GM21528 (cell line): ENCODE measurements around the gene SART1.
A peak's percentile ranks its signal among the peaks of the same experiment; 100 is the strongest.
"Not testable (repeated sequence)": the region's sequence is repeated elsewhere in the genome, so short reads cannot be mapped to it uniquely, and the experiment has no call there.

Experiments
- ATAC-seq: cut with Tn5 transposase; IDR thresholded peaks from one replicate; pipeline ENCODE4 v1.9.1; 2021; ENCODE audit warnings: mild to moderate bottlenecking, moderate library complexity; ENCODE audit not compliant: unreplicated experiment, low FRiP score

SART1 gene

DNA sequence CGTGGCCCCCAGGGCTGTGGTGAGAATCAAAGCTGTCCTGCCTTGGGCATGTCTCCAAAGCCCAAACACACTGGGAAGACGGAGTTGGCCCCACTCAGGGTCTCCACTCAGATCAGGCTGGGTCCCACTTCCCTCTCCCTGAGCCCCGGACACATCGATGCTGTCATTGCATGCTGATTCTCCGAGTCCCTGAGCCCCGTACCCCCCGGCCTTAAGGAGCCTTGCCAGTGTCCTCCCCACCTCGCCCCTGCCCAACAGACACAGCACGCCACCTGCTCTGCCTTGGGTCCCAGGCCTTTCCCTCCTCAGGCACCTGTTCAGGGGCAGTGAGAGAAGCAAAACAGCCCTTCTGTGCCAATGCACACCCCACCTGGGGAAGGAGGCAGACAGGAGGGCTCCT lies 25.8 kb downstream of the SART1 start:
- ATAC-seq = no peak

DNA sequence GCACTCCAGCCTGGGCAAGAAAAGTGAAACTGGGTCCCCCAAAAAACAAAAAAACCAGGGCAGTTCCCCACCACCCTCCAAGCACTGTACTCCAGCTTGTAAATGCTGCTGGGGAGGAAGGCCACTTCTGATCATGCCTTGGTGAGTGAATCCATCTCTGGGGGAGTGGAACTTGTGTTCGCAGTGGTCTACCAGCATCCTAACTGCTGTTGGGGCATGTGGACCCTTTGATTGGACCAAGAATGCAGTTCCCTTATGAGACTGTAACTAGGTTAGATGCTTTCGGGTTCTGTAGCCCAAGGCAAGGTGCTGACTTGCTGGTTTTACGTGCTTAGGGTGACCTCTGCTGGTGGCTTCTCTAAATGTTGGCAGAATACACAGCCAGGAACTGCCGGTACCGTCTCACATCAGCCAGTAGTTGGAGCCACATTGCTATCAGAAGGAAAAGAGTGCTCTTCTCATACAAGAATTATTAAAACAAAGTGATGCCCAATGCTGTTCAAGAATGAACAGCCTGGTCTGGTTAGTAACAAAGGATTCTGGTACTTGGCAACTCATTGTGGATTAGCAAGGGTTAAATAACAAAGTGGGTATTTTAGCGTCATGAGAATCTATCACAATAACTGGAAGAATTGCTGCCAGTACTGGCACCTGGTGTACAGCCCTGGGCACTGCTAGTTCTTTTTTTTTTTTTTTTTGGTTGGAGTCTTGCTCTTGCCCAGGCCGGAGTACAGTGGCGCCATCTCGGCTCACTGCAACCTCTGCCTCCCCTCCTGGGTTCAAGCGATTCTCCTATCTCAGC lies 27.5 kb downstream of the SART1 start:
- ATAC-seq = no peak

DNA sequence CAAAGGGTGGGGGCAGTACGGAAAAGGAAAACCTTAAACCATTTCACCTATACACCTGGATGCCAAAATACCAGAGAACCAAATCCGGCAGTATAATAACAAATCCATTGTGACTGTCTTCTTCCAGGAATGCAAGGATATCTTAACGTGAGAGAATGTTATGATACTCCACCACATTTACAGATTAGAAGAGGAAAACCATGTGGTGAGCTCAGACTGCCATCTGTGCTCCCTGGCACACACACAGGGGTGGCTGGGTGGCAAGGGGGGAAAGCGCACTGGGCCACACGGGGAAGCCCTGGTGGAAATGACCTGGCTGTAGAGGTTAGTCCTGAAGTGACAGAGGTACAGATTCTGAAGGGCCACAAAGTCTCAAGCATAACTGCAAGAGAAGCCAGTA lies 30.5 kb downstream of the SART1 start:
- no peak for ATAC-seq

DNA sequence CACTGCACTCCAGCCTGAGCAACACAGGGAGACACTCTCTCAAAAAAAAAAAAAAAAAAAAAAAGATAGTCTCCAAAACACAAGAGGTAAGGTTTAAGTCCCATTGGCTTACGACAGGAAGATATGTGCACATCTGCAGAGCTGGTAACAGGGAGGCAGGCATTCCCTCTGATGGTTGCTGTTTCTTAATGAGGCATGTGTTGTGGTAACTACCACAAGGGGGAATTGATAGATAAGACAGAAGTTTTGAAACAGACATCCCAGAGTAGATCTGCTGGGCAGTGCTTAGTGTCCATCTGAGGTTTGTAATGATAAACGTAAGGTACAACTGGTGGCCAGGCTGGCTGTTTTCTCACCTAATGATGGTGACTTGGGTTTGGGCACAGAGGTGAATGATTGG lies 35.8 kb downstream of the SART1 start:
- ATAC-seq = no peak

DNA sequence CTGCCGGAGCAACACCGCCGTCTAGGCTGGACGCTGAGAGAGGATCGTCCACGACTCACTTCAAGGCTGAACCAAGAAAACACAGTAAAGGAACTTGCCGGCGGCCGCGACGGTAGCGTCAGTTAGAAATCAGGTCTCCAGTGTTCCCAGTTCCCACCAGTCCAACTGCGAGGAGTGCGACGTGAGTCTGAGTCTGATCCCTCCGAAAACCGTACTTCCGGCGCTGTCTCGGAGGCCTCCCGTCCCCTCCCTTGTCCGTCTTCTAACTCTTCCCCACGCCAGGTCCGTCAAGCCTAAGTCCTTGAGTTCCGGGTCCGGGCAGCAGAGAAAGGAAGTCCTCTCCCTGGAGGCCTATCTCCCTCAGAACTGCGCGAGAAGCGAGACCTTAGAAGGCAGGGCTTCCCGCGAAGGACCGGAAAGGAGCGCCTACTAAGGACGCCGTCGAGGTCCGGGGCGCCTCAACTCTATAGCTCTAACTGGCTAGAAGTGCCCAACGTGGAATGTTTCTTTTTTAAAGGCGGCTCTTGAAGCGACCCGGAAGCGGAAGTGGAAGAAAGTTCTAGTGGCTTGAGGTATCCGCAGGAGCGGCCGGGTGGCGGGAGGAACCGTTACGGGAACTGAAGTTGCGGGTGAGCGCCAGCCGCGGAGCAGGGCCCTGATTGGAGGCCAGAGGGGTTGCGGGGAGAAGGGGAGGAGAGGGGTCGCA lies 40.6 kb downstream of the SART1 start, which contains the start of the genes BANF1 and EIF1AD:
Gene BANF1, plus strand, starts transcription at position 562 of the 706 bp plus-strand sequence. CDS start 748 bp downstream, outside the sequence.
Gene EIF1AD, minus strand, starts transcription at position 216 of the 706 bp plus-strand sequence. CDS start 1,768 bp downstream, outside the sequence.
- peak; percentile 70 for ATAC-seq

DNA sequence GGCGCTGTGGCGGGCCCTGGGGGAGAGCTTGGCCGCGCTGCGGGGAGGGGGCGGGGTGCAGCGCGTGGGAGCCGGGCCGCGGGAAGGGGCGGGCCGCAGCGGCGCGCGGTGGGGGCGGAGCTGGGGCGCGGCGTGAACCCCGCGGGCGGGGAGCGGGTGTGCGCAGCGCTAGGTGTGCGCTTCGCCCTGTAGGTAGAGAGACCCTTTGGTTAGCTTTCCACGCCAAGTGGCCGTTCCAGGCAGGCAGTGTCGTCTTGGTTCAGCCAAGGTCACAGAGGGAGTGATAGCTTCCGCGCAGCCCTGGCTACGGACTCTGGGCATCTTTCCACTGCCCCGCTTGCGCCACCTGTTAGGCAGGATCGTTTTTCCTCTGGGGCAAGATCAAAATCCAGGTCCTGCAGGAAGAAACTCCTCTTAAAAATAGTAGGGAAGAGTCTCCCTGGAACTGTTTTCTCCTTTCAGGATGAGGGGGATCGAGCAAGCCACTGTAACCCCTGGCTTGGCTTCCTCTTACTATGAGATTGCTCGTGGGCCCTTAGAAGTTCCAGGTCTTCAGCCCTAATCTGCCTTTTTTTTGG lies 41.2 kb downstream of the SART1 start:
- peak; percentile 40 for ATAC-seq

DNA sequence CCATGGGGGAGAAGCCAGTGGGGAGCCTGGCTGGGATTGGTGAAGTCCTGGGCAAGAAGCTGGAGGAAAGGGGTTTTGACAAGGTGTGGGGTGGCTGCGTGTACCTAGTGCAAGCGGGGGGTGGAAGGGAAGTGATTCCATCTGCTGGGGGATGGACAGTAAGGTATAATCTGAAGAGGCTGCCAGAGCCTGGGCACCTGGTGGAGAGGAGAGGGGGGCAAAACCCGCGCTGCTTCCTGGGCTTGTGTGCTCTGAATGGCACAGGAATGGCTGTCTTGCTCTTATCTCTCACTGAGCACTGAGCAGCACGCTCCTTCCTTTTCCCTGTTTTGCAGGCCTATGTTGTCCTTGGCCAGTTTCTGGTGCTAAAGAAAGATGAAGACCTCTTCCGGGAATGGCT lies 41.8 kb downstream of the SART1 start:
- no peak for ATAC-seq

DNA sequence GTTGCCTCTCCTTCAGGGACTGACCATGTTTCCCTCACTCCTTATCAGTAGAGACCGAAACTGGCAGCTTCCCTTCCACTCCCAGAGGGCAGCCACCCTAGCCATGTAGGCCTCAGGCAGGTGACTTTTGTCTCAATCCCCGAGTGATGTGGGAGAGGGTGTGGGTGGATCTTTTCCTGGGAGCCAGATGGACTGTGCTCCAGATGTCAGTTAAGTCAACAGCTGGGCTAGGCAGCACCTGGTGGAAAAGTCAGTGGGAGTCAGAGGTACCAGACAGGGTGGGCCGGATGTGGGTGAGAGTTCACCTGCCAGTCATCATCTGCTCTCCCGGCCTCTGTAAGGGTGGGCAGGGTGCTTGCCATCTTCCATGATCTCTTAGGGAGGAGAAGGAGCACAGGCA lies 42.7 kb downstream of the SART1 start:
- ATAC-seq = no peak

DNA sequence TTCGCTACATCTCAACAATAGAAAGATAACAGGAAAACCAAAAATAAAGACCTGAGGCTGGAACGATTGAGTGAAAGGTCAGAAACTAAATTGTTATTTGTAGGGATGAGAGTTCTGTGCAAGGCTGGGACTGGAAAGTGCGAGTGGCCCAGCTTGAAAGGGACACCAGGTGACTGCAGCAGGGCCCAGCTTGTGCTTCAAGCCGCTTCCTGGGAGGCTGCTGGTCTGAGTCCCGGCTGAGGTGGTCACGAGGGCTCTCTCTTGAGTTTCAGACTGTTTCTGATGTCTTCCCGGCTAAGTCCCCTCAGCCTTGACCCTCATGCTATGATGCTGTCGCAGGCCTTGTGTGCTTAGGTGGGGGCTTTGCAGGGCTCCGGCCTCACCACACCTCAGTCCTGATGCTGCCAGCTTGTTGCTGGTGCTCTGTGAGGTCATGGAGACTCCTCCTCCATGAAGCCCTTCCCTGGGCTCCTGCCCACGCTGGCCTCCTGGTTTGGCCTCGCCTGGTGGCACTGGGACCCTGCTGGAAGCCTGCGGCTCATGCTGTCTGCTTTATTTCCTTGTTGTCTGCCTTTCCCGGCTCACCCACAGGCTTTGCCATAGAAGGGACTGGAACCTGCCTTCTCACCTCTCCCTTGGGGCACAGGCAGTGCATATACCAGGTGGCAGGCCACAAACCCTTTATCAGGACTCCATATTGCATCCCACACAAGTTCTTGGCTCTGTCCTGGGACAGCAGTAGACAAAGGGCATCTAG lies 44.8 kb downstream of the SART1 start:
- no peak for ATAC-seq

DNA sequence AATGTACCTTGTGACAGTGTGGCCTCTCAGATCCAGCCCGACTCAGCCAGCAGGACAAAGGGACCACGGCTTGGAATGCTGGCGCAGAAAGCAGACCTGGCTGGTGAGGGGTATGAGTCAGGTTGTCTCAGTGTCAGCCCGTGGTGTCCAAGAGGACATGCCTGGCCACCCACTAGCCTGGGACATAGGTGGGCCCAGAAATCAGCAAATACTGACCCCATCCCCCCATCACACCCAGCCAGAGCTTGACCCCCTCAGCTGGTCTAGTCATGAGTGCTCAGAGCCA lies 45.3 kb downstream of the SART1 start:
- ATAC-seq = no peak

DNA sequence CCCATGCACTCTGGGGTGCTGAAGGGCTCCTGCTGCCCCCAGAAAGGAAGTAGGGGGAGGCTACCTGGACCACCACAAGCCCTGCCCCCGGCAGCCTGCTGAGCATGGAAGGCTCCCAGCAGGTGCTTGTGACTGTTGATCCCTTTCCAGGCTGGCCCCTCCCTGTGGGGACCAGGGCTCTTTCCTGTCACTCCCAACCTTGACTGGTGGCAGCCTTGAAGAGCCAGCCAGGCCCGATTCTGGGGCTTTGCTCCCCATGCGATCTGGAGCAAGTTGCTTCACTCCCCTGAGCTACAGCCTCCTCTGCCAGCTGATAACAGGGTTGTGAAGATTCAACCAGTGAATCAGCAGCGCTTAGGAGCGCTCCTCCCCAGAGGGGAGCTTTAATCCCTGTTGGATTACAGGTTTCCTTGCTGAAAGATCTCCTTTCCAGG lies 45.7 kb downstream of the SART1 start:
- no peak for ATAC-seq

DNA sequence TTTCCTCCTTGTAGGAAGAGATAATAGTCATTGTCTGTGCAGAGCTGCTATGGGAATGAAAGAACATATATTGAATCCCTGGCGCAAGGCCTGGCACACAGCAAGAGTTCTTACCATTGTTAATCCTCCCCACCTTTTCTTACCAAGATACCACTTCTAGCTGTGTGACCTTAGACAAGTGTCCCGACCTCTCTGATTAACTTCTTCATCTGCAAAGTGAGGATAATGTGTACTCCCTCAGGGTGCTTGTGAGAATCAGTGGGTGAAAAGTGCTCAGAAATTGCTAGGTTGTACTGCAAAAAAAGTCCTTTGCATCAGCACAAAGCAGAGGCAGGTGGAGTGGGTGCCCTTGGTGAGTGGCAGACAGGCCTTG lies 46.5 kb downstream of the SART1 start:
- ATAC-seq = no peak

DNA sequence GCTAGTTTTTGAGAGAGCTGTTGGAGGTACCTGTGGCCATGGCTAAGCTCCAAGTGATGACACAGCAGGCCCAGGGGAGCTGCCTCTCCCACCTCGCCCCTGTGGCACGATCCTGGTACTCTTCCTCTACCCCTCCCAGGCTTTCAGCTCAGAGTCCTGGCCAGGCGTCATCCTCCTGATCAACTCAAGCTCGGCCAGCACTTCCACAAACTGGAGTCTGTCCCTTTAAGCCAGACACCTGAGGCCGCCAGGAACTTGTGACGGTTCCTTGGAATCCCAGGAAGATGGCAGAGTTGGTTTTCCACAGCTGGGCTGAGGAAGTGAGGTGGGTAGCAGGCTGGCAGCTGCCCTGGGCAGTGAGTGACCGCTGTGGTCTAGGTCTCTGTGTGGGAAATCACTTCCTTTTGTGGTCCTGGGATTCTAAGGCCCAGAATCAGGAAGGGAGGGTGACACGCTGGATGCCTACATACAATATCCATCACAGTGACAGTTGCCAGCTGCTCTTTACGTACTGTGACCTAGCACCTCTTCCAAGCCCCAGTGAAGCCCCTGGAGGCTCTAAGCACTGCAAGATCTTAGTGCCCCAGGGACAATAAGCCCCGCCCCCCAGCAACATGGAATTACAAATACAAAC lies 47.1 kb downstream of the SART1 start:
- no peak for ATAC-seq

DNA sequence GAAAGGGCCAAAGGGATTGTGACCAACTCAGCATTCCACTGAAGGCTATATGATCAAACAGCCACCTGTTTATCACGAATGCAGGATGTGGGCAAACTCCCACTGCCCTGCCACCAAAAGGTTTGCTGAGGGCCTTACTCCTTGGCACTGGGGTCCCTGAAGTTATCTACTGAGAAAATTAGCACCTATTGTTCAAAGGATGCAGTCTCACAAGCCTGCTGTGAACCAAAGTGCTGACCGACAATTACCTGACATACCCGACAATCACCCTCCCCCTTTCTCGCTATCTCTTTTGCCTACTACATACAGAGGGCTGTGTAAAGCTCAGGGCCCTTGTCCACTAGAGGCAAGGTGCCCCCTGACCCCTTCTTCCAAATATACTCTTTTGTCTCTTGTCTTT lies 48.5 kb downstream of the SART1 start:
- ATAC-seq = not testable (repeated sequence)

DNA sequence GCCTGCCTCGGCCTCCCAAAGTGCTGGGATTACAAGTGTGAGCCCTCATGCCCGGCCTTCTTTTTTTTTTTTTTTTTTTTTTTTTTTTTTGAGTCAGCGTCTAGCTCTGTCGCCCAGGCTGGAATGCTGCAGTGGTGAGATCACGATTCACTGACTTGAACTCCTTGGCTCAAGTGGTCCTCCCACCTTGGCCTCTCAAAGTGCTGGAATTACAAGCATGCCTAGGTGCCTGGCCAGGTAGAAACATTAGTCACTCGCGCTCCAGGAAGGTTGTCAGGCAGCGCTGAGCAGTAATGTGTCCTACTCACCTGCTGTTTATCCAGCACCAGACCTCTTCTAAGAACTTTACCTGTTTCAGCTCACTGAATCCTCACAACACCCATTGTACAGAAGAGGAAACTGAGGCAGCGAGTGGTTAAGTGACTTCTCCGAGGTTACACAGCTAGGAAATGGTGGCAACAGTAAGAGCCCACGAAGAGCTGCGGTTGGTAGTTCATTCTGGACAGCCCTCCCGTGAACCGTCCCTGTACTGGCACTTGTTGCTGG lies 49.8 kb downstream of the SART1 start:
- no peak for ATAC-seq

DNA sequence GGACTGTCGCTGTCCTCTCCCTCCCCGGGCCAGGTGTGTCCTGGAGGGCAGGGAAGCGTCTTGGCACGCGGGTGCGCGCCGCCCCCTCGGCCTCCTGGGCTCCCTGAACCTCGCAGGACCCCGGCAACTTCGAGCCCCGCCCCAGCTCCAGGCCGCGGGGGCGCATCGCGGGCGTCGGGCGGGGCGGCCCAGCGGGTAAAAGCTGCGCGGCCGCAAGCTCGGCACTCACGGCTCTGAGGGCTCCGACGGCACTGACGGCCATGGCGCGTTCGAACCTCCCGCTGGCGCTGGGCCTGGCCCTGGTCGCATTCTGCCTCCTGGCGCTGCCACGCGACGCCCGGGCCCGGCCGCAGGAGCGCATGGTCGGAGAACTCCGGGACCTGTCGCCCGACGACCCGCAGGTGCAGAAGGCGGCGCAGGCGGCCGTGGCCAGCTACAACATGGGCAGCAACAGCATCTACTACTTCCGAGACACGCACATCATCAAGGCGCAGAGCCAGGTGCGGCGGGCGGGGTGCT lies 50.3 kb downstream of the SART1 start, which contains the start of gene CST6:
Gene CST6, plus strand, starts transcription at position 224 of the 519 bp plus-strand sequence. Its CDS starts 37 bp downstream, at position 261.
- ATAC-seq = no peak

DNA sequence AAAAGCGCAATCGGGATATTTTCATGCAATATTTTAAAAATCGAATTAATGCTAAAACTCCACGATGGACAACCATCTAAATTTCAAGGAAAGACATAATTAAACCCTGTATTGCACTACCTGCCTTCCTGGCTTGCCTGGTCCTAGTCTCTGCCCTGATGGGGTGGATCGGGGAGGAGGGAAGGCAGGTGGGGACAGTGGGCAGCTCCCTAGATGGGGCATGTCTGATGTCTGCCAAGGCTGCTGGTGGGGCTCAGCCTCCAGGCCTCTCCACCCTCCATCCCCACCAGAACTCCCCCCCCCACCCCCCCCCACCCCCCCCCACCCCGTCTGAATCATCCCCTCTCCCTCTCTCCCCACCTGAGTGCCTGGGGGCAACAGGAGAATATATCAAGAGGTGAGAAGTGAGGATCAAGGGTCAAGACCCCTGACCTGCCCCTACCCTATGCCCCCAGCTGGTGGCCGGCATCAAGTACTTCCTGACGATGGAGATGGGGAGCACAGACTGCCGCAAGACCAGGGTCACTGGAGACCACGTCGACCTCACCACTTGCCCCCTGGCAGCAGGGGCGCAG lies 50.9 kb downstream of the SART1 start:
- ATAC-seq = no peak

DNA sequence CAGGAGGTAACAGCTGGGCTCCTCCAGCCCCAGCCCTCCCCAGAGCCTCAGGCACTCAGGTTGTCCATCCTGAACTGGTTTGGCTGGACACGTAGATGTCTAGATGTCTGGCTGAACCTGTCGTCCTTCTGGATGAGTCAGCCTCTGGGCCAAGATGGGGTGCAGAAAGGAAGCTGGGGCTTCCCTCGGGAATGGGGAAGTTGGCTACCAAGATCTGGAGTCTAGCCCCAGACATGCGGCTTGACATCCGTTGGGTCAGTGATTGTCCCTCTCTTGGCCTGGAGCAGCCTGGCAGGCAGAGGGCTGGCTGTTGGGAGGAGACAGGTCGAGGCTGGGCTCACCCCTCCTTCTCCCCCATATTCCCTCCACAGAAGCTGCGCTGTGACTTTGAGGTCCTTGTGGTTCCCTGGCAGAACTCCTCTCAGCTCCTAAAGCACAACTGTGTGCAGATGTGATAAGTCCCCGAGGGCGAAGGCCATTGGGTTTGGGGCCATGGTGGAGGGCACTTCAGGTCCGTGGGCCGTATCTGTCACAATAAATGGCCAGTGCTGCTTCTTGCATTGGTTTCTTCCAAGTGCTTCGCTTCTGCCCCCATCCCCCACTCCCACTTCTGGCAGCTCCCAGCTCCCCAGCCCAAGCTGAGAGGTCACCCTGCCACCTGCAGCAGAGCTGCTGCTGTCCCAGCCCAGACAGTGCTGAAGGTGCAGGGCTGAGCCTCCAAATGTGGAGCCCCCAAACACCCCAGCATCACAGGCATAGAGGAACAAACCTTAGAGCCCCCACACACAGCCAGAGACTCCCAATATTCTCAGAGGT lies 51.6 kb downstream of the SART1 start:
- no peak for ATAC-seq

DNA sequence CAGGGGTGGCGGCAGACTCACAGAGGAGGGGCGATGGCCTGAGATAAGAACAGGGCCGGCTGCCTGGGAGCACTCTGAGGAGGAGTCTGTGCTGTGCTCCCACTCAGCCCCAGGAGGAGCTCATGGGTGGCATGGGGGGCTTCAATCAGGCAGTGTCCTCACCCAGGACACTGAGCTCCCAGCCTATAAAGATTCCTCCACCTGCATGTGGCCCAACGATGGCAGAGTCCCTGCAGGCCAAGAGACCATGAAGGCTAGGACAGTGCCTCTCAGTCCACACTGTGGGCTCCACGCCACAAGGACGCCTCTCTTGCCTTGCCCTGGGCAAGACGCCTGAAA lies 52.2 kb downstream of the SART1 start:
- no peak for ATAC-seq
